GM13976 (cell line): ENCODE data around the gene PRDX1.
"Not testable (repeated sequence)": the region's sequence is repeated elsewhere in the genome, so short reads cannot be mapped to it uniquely, and the experiment has no call there.

Source experiments
- DNase-seq: peaks from one replicate; pipeline ENCODE4 v3.0.0; 2012; ENCODE audit warnings: low spot score
- CTCF ChIP-seq: IDR thresholded peaks from 2 replicates; pipeline ENCODE4 v1.5.1; 2012; ENCODE audit warnings: borderline replicate concordance, mild to moderate bottlenecking; ENCODE audit not compliant: insufficient read depth; ENCODE audit errors: extremely low read depth, missing control alignments, control extremely low read depth
- in situ Hi-C: fragments of 300-500 bp; cut with MboI; formaldehyde crosslinking; loops from one replicate; pipeline ENCODE4 v1.12.0; 2022; ENCODE audit warnings: low sequenced_read_pairs, mixed read lengths, inconsistent platforms; ENCODE audit not compliant: unreplicated experiment

The PRDX1 gene

GRCh38 chr1:45479039-45479748 is 42.5 kb downstream of the PRDX1 start:
- no peak for TF ChIP-seq CTCF
- in situ Hi-C loops = no loop called here
- no peak for DNase-seq

- DNase-seq = no peak
- in situ Hi-C loops = no loop called here
- TF ChIP-seq CTCF = no peak
Measured at GRCh38 chr1:45478121-45478814, 43.4 kb downstream of the PRDX1 start.

GRCh38 chr1:45477646-45478045 is 44.0 kb downstream of the PRDX1 start:
- DNase-seq = no peak
- in situ Hi-C loops = no loop called here
- TF ChIP-seq CTCF = no peak

GRCh38 chr1:45474194-45474593 is 47.5 kb downstream of the PRDX1 start:
- DNase-seq, in situ Hi-C loops: not testable (repeated sequence)

GRCh38 chr1:45473302-45473701 is 48.4 kb downstream of the PRDX1 start:
- no peak for TF ChIP-seq CTCF
- in situ Hi-C loops = no loop called here
- DNase-seq = no peak

- in situ Hi-C loops = no loop called here
- no peak for TF ChIP-seq CTCF
- no peak for DNase-seq
Measured at GRCh38 chr1:45470306-45470798, 51.3 kb downstream of the PRDX1 start.

- in situ Hi-C loops, DNase-seq: not testable (repeated sequence)
Measured at GRCh38 chr1:45467353-45467752, 54.3 kb downstream of the PRDX1 start.
